Lower leg skin (tissue), 3 donors: ENCODE measurements around the gene CYSLTR2.

Source experiments
- POLR2A ChIP-seq, 2 donors: fragments of 450-650 bp; IDR thresholded peaks; one replicate each; pipeline ENCODE4 v1.6.1; 2016 to 2017; ENCODE audit warnings: antibody characterized with exemption in 2 of 2, mild to moderate bottlenecking in 1 of 2, moderate library complexity in 1 of 2
- TF ChIP-seq, protein P1 (sequence below), 3 donors: fragments of 450-650 bp; IDR thresholded peaks; one replicate each; pipeline ENCODE4 v1.5.1; 2016; ENCODE audit warnings: antibody characterized with exemption in 3 of 3, mild to moderate bottlenecking in 3 of 3, moderate library complexity in 2 of 3

DNA sequence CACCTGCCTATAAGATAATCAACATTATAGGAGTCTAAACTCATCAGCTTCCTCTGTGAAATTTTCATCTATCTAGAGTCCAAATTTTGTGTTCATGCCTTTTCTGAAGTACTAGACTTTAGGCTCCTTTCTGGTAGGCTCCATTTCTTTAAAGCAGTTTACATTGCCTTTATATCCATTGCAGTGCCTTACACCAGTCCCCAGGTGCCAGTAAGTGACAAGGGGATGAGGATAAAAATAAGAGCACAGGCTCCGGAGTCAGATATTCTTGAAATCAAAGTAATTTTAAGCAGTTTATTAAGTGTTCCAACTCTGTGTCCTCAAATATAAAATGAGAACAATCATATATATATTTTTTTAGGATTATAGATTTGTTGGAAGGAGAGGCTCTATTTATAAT lies 10.6 kb upstream of the CYSLTR2 start:
- TF ChIP-seq, protein P1, sequence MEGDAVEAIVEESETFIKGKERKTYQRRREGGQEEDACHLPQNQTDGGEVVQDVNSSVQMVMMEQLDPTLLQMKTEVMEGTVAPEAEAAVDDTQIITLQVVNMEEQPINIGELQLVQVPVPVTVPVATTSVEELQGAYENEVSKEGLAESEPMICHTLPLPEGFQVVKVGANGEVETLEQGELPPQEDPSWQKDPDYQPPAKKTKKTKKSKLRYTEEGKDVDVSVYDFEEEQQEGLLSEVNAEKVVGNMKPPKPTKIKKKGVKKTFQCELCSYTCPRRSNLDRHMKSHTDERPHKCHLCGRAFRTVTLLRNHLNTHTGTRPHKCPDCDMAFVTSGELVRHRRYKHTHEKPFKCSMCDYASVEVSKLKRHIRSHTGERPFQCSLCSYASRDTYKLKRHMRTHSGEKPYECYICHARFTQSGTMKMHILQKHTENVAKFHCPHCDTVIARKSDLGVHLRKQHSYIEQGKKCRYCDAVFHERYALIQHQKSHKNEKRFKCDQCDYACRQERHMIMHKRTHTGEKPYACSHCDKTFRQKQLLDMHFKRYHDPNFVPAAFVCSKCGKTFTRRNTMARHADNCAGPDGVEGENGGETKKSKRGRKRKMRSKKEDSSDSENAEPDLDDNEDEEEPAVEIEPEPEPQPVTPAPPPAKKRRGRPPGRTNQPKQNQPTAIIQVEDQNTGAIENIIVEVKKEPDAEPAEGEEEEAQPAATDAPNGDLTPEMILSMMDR (IDR thresholded peaks at IDR 0.05) = no peak
- no peak for TF ChIP-seq POLR2A (IDR thresholded peaks at IDR 0.05)
